K562 (cell line): ENCODE results near the gene THG1L. TPM values are rescaled to one million over a fixed set of nuclear protein-coding genes. Genes with fewer than 3 reads are reported as not detected.
A peak's percentile ranks its signal among the peaks of the same experiment; 100 is the strongest.

Experiments used
- ARID4B ChIP-seq: sonication (generic); formaldehyde crosslinking; IDR thresholded peaks from 2 replicates; pipeline ENCODE4 v1.8.0; 2022; ENCODE audit warnings: mild to moderate bottlenecking, missing genetic modification reagents
- CTCFL ChIP-seq: IDR thresholded peaks from 2 replicates; pipeline ENCODE4 v1.6.1; 2011; ENCODE audit warnings: borderline replicate concordance, low read depth, mild to moderate bottlenecking, moderate library complexity, low read length; ENCODE audit not compliant: insufficient read depth, poor library complexity, severe bottlenecking
- KAT2B ChIP-seq: IDR thresholded peaks from one replicate; pipeline ENCODE4 v1.6.1; 2012; ENCODE audit warnings: low read depth, mild to moderate bottlenecking, control low read depth, inconsistent platforms, low read length, moderate library complexity
- LEF1 ChIP-seq: fragments of 450-650 bp; IDR thresholded peaks from 2 replicates; pipeline ENCODE4 v1.6.1; 2016; ENCODE audit warnings: mild to moderate bottlenecking
- MEIS2 ChIP-seq: fragments of 450-650 bp; IDR thresholded peaks from 2 replicates; pipeline ENCODE4 v1.6.1; 2014; ENCODE audit warnings: mild to moderate bottlenecking; ENCODE audit not compliant: partially characterized antibody
- NCOA2 ChIP-seq, 2 experiments: fragments of 450-650 bp; IDR thresholded peaks; 2 replicates each; pipeline ENCODE4 v1.6.1; 2018; ENCODE audit warnings: mild to moderate bottlenecking in 2 of 2, moderate library complexity in 1 of 2; ENCODE audit not compliant: partially characterized antibody in 2 of 2
- RBM14 ChIP-seq: fragments of 200-400 bp; formaldehyde crosslinking; IDR thresholded peaks from 2 replicates; pipeline ENCODE4 v1.6.1; 2018; ENCODE audit warnings: low read depth, mild to moderate bottlenecking, low read length, moderate library complexity, borderline replicate concordance; ENCODE audit not compliant: insufficient read depth
- SP1 ChIP-seq: sonication (generic); formaldehyde crosslinking; IDR thresholded peaks from 2 replicates; pipeline ENCODE4 v1.8.1; 2022; ENCODE audit warnings: mild to moderate bottlenecking, missing genetic modification reagents
- TAF7 ChIP-seq: fragments of 450-650 bp; IDR thresholded peaks from 2 replicates; pipeline ENCODE4 v1.6.1; 2016; ENCODE audit warnings: missing genetic modification characterization, missing compliant biosample characterization
- TAF9B ChIP-seq: fragments of 450-650 bp; IDR thresholded peaks from 2 replicates; pipeline ENCODE4 v1.6.1; 2018; ENCODE audit warnings: mild to moderate bottlenecking; ENCODE audit not compliant: partially characterized antibody
- TFE3 ChIP-seq: fragments of 450-650 bp; formaldehyde crosslinking; IDR thresholded peaks from 2 replicates; pipeline ENCODE4 v1.4.0; 2020; ENCODE audit warnings: mild to moderate bottlenecking, mixed read lengths
- TSC22D4 ChIP-seq: fragments of 450-650 bp; IDR thresholded peaks from 2 replicates; pipeline ENCODE4 v1.6.1; 2016; ENCODE audit warnings: missing genetic modification characterization, missing biosample characterization, control low read depth
- ZBTB34 ChIP-seq: fragments of 250-450 bp; sonication (Bioruptor Pico); IDR thresholded peaks from 2 replicates; pipeline ENCODE4 v1.8.0; 2021; ENCODE audit warnings: mild to moderate bottlenecking, moderate library complexity
- ZNF395 ChIP-seq: fragments of 200-800 bp; sonication (Bioruptor generic); IDR thresholded peaks from 2 replicates; pipeline ENCODE4 v1.6.1; 2017; ENCODE audit warnings: missing genetic modification characterization, missing compliant biosample characterization
- ZNF707 ChIP-seq: fragments of 250-450 bp; sonication (Bioruptor Pico); conservative IDR thresholded peaks from 2 replicates; pipeline ENCODE4 v1.8.0; 2022; ENCODE audit warnings: inconsistent platforms, mild to moderate bottlenecking, moderate library complexity
- ZNF79 ChIP-seq: fragments of 250-450 bp; sonication (Bioruptor Pico); IDR thresholded peaks from 2 replicates; pipeline ENCODE4 v1.4.0; 2020; ENCODE audit warnings: low read depth, mild to moderate bottlenecking, moderate library complexity
- polyA plus RNA-seq, 8 experiments: library from polyadenylated mRNA; depleted of rRNA in 4 of 8; stranded (reverse) in 5 of 8; unstranded in 3 of 8; fragments of >200 nt; fragmentation: Nextera tagmentation in 2 of 8; fragmentation: Illumina TruSeq in 1 of 8; extraction: Ambion mirVana in 2 of 8; extraction: Trizol in 1 of 8; gene quantifications; 2 replicates each; pipeline versions ENCODE4 v1.2.1 to v1.2.3, GENCODE V29; 2011 to 2014; ENCODE audit warnings: inconsistent platforms in 1 of 8, missing spikeins in 1 of 8
- total RNA-seq, 7 experiments: library from RNA; depleted of rRNA in 6 of 7; stranded (reverse); fragments of >200 nt in 6 of 7; fragmentation: Illumina TruSeq in 2 of 7; extraction: Trizol in 2 of 7; gene quantifications; 2 replicates each; pipeline versions ENCODE4 v1.2.1 to v1.2.3, GENCODE V29; 2011 to 2021; ENCODE audit warnings: low replicate concordance in 1 of 7

THG1L gene
- total and polyA plus RNA-seq, 9 of the 15 experiments (the other 6 are each of a cell fraction or from before 2014, with no cell fraction given), result 21.8 to 40.7 (median 28.0) TPM

GRCh38 chr5:157732596-157733262 lies 1.5 kb downstream of the THG1L start (continued):
- TF ChIP-seq TSC22D4 (no peak), TAF7 (tag) (no peak), TAF9B (peak; percentile 17), ARID4B (0 out of 2 replicates have a peak, but pooled peaks have one; percentile 35), NCOA2 (IDR thresholded peaks at IDR 0.05; ENCODE audit: partially characterized antibody in 2 of 2) (no peak), ZNF707 (CRISPR knock-in tag) (no peak), CTCFL (no peak), RBM14 (no peak), LEF1 (peak; percentile 35; the same call in 1 of the 2 replicates), ZBTB34 (CRISPR knock-in tag) (no peak), ZNF395 (CRISPR knock-in tag) (no peak), ZNF79 (CRISPR knock-in tag) (no peak), SP1 (no peak), TFE3 (CRISPR knock-in tag) (no peak), KAT2B (no peak), MEIS2 (peak; percentile 51)
